Activated CD8-positive, alpha-beta memory T cell treated with anti-CD3 and anti-CD28 coated beads, Interleukin-2, amount 50 U/mL, for 48 hours (primary cell): ENCODE data around the gene MAP4K4.

Experiments
- DNase-seq: peaks from one replicate; pipeline ENCODE4 v3.0.0-alpha.2; 2020

The MAP4K4 gene

DNA sequence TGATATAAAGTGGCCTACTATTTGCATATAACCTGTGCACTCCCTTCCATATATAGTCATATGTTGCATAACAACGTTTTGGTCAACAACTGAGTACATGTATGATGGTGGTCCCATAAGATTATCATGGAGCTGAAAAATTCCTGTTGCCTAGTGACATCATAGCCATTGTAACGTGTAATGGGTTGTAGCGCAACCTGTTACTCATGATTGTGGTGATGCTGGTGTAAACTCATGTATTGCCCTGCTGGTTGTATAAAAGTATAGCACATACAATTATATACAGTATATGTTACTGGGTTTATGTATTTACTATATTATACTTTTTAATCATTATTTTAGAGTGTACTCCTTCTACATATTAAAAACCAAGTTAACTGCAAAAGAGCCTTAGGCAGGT lies 149.5 kb downstream of the MAP4K4 start:
- no peak for DNase-seq

- no peak for DNase-seq
Observed at GRCh38 chr2:101847661-101848339, 150.3 kb downstream of the MAP4K4 start.

GRCh38 chr2:101848769-101849410 lies 151.4 kb downstream of the MAP4K4 start:
- no peak for DNase-seq

- no peak for DNase-seq
Observed at GRCh38 chr2:101850450-101850849, 152.9 kb downstream of the MAP4K4 start.

GRCh38 chr2:101850991-101851390 lies 153.5 kb downstream of the MAP4K4 start:
- no peak for DNase-seq

- DNase-seq: no peak
Observed at GRCh38 chr2:101852824-101853223, 155.3 kb downstream of the MAP4K4 start.

DNA sequence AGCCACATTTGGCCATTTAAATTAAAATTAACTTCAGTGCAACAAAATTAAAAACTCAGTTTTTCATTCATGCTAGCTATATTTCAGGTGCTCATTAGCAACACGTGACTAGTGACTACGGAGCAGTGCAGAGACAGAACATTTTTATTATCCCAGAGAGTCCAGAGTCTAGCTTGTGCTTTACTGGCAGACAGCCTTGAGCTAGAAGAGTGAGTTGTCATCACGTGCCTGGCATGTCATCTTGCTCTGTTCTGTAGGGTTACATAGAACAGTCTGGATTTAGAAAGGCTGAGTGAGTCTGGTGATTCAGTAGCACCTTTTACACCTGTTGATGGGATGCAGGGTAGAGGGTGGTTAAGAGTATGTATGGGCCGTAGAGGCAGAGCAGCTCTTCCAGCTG lies 157.4 kb downstream of the MAP4K4 start:
- DNase-seq: no peak

DNA sequence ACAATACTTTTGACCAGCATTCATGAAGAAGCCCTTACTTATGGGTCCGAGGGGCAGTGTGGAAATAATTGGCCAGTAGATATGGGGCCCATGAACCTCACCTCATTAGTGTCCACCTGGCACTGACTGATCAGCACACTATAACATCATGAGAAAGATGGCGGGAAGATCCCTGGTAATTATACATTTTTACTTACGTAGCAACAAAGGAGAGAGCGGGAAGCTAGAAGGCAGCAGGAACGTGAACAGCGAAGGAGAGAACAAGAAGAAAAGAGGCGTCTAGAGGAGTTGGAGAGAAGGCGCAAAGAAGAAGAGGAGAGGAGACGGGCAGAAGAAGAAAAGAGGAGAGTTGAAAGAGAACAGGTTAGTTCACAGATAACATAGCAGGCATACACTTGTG lies 158.3 kb downstream of the MAP4K4 start:
- DNase-seq: no peak

GRCh38 chr2:101858246-101858645 lies 160.7 kb downstream of the MAP4K4 start:
- DNase-seq: no peak

- DNase-seq: no peak
Observed at GRCh38 chr2:101858910-101859309, 161.4 kb downstream of the MAP4K4 start.

- no peak for DNase-seq
Observed at GRCh38 chr2:101859604-101860003, 162.1 kb downstream of the MAP4K4 start.

DNA sequence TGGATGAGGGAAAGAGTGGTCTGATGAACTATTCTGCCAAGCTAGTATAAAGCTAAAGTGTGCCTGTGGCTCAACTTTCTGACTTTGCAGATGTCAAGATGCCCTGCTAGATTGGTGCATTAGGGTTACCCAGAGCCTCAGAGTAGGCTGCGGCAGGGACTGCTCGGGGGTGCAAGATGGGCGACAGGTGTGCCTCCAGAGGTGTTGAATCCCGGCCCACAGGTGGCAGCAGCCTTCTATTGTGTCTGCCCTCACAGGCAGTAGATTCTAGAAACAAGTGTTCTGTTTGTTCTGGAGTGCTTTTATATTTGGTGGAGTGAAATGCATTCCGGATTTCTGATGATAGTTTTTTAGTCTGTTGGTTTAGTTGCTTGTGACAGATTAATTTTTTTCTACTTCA lies 162.7 kb downstream of the MAP4K4 start:
- no peak for DNase-seq

DNA sequence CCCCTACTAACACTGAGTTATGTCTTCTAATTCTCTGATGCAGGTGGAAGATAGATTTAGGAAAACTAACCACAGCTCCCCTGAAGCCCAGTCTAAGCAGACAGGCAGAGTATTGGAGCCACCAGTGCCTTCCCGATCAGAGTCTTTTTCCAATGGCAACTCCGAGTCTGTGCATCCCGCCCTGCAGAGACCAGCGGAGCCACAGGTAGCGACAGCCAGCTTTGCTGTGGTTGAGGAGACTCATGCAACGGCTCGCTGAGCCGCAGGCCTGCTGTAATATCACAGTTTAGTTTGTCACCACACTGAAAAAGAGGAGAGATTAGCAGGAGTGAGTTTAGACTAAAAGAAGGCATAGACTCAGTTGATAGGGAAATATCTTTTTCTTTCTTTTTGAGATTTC lies 163.3 kb downstream of the MAP4K4 start:
- DNase-seq: no peak

DNA sequence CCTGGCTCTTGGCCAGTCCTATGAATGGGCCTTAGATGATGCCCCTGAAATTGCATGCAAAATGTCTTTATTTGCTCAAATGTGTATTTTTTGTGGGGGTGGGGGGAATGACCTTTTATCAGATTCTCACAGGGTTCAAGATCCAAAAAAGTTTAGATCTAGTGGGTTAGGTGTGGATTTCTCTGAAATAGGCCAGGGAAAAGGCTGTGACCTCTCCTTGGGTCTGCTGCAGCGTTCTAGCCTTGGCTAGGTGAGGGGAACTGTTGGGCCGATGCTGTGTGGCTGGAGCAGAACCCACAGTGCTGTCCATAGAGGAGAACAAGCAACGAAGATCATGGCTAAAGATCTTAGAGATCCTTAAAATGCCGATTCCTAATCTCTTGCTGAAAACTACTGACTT lies 163.9 kb downstream of the MAP4K4 start:
- DNase-seq: no peak

- no peak for DNase-seq
Observed at GRCh38 chr2:101863534-101863933, 166.0 kb downstream of the MAP4K4 start.

DNA sequence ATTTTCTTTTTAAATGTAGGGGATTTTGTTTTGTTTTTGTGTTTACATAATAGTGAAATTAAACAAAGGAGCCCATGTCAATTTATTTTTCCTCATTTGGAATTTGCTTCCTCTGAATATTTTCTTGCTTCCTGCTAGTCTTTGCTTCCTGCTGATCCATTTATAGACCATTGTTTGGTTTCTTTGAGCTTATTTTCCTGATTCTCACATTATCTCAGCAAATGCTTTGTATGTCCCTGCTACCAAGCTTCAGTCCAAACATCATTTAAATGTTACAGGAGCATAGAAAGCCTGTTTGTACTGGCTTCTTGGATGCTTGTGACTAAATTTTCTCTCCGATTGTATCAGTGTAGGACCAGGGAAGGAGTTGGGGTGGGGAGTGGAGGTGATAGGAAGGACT lies 166.9 kb downstream of the MAP4K4 start:
- DNase-seq: no peak

DNA sequence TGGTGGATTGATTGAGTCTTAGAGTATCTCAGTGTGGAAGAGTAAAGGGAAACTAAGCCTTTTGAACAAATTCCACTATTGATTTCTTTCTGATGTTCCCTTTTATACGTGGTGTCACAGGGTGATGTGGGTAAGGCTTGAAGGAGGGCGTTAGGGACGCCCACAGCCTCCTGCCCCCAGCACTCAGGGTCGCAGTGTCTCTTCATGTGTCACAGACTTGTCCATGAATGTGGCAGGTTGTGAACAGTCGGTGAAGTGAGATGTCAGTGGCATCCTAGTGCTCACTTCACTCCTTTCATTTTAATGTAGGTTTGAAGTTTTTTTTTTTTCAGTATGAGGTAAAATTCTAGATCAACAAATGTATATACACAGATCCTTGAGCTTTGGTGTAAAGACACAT lies 171.0 kb downstream of the MAP4K4 start:
- DNase-seq: no peak

GRCh38 chr2:101869527-101869926 lies 172.0 kb downstream of the MAP4K4 start:
- DNase-seq: no peak

DNA sequence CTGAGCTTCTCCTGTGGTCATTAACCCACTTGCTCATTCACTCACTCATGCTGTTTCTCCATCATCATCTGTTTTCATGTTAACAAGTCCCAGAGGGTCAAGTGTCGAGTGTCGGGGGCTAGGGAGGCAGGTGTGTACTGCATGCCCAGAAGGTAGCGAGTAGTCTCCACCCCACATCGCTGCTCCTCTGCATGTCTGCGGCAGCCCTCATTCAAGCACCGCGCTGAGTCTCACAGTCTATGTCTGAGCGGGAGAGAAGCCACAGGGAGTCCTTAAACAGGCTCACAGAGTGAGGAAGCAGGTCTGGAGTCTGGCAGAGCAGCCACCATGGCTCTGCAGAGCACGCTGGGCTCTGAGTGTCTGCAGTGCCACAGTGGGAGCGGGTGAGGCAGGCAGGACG lies 172.9 kb downstream of the MAP4K4 start:
- no peak for DNase-seq

- no peak for DNase-seq
Observed at GRCh38 chr2:101871480-101871879, 174.0 kb downstream of the MAP4K4 start.

GRCh38 chr2:101872480-101872879 lies 175.0 kb downstream of the MAP4K4 start:
- DNase-seq: no peak

GRCh38 chr2:101873543-101873942 lies 176.0 kb downstream of the MAP4K4 start:
- DNase-seq: no peak

DNA sequence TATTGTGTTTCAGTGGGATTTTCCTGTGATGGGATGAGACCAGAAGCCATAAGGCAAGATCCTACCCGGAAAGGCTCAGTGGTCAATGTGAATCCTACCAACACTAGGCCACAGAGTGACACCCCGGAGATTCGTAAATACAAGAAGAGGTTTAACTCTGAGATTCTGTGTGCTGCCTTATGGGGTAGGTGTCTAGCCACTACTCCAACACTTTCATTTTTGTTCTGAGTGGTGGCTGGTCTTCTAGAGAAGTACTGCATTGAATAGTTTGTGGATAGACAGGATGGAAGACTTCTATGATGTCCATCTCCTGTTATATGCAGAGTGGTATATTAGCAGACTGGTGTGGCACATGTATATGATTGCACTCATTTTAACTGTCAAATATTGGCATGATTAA lies 176.6 kb downstream of the MAP4K4 start:
- no peak for DNase-seq

DNA sequence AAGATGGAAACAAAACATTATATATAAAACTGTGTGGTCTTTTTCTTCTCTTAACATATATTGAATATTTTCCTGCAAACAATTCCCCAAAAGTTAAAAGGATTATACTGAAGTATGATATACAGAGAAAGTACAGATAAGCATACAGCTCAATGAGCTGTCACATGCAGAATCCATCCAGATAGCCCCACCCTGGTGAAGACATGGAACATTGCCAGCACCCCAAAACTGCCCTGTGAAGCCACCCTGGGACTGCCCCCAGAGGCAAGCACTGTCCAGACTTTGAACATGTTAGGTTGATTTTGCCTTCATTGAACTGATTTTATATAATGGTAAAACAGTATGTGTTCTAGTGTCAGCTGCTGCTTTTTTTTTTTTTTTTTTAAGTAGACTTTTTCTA lies 182.0 kb downstream of the MAP4K4 start:
- DNase-seq: no peak

- DNase-seq: no peak
Observed at GRCh38 chr2:101881131-101881530, 183.6 kb downstream of the MAP4K4 start.
